Metanephros (tissue), 2 donors: ENCODE data around the gene ATP6V1G2. TPM values are rescaled to one million over a fixed set of nuclear protein-coding genes. Genes with fewer than 3 reads are reported as not detected.

Source experiments
- small RNA-seq: library from RNA; depleted of rRNA; stranded (forward); fragments of <200 nt; gene quantifications from one replicate; pipeline ENCODE3, GENCODE V24; 2014; ENCODE audit warnings: low replicate concordance
- total RNA-seq: library from RNA; depleted of rRNA; stranded (reverse); fragments of >200 nt; gene quantifications from one replicate; pipeline ENCODE4 v1.2.3, GENCODE V29; 2014

The ATP6V1G2 gene
- total RNA-seq = 2.2 TPM

DNA sequence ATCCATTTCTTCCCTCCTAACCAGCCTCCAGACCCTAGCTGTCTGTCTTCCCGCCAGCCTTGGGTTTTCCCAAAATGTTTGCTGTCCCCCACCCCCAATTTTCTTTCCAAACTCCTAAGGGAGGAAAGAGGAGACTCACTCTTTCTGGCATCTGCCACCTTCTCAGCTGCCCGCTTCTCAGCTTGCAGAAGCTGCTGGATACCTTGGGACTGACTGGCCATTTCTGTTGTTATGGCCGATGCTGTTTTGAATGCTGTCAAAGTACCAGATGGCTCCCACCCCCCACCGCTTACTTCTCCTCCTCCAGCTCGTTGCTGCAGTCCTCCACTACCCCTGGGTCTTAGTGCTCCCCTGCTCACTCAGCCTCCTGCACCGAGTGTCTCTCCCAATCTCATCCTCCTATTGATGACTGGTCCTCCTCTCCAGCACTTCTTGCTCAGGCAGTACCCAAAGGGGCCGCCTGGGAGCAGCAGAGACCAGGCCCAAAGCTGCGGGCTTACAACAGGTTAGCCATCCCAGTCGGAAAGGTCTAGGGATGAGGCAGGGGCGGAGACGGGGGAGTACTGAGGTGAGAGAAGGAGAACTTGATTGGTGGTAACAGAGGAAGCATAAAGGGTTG, at the start of gene ATP6V1G2:
ATP6V1G2 (minus strand) TSS at position 270 of the 619 bp plus-strand sequence; CDS start at position 221, 49 bp downstream.

DNA sequence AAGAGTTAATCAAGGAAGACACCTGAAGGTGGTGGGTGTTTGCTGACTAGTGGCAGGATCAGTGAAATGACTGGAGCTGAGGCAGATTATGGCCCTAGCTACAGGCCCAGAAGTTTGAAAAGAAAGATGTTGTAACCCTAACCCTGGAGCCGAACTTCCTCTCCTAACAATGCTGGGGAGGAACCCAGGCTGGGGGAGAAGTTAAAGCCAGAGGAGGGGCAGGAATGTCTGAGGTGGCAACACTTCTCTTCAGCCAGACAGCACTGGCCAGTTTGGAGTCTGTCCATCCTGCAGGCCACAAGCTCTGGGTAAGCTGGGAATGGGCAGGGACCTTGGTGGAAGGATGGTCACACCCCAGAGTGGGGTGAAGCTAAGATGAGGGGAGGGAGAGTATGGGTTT, 39.6 kb upstream of the ATP6V1G2 start, which contains the start of gene LST1:
LST1 (plus strand) TSS at position 270 of the 400 bp plus-strand sequence. CDS start 1,023 bp downstream, outside the sequence.

GRCh38 chr6:31582230-31582643, 35.8 kb upstream of the ATP6V1G2 start, which contains the start of gene LTB:
LTB (minus strand) TSS chr6:31582424; CDS start chr6:31582417, 7 bp downstream.

DNA sequence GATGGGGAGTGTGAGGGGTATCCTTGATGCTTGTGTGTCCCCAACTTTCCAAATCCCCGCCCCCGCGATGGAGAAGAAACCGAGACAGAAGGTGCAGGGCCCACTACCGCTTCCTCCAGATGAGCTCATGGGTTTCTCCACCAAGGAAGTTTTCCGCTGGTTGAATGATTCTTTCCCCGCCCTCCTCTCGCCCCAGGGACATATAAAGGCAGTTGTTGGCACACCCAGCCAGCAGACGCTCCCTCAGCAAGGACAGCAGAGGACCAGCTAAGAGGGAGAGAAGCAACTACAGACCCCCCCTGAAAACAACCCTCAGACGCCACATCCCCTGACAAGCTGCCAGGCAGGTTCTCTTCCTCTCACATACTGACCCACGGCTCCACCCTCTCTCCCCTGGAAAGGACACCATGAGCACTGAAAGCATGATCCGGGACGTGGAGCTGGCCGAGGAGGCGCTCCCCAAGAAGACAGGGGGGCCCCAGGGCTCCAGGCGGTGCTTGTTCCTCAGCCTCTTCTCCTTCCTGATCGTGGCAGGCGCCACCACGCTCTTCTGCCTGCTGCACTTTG, 29.0 kb upstream of the ATP6V1G2 start, which contains the start of gene TNF:
TNF (plus strand) TSS at position 231 of the 567 bp plus-strand sequence; CDS start at position 408, 177 bp downstream.

GRCh38 chr6:31572041-31572911, 25.9 kb upstream of the ATP6V1G2 start, which contains the start of gene LTA:
LTA (plus strand) TSS chr6:31572289; CDS start chr6:31572743, 454 bp downstream.

DNA sequence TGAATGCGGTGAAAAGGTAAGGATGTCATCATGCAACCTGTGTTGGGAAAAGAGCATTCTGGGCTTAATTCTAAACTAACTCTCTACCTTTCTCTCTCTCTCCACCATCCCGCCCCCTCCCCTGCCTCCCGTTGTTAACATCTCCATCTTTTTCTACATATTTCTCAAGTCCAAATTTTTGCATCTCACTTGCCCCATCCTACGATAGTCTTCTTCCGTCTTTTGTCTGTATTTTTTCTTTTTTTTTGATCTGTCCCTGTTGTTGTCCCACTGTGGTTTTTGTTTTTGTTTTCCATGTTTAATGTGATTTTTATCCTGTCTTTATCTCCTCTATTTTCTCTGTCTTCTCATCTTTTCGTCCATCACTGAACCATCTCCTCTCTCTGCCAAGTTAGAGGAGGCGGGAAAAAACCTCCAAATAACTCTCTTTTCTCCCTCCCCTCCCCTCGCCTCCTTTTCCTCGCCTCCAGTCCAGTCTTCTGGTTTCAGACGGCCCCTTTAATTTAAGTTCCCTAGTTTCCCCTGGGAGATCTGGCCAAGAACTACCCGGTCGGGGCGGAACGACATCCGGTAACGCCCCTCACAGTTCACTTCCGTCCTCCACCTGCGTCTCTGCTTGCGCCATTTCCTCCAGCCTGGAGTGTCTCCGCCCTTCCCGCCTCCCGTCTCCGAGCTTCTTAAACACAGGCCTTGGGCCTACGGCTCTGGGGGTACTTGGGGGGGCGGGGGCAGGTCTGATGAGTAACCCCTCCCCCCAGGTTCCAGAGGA, 734 bp upstream of the ATP6V1G2 start, which contains the start of gene NFKBIL1:
NFKBIL1 (plus strand) TSS at position 651 of the 769 bp plus-strand sequence; CDS start at position 738, 87 bp downstream.

GRCh38 chr6:31541658-31542521, 4.5 kb downstream of the ATP6V1G2 start, which contains the start of gene DDX39B:
DDX39B (minus strand) TSS chr6:31542003; CDS start chr6:31540532, 1,471 bp downstream.

DNA sequence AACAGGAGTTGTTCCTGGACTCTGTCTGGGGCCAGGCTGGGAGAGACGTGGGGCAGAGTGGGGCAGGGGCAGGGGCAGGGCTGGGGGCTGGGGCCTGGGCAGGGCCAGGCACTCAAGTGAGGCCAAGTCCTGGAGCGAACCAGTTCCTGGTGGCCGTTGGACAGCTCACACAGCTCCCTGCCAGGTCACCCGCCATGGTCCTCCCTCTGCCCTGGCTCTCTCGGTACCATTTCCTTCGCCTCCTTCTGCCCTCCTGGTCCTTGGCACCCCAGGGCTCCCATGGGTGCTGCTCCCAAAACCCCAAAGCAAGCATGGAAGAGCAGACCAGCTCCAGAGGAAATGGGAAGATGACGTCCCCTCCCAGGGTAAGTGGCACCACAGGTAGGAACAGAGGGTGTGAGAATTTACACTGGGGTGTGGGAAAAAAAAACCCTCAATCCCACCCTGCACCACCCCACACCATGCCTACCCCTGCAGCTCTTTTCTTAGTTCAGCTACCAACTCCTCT, 17.5 kb downstream of the ATP6V1G2 start, which contains the start of gene MCCD1:
MCCD1 (plus strand) TSS at position 142 of the 508 bp plus-strand sequence; CDS start at position 195, 53 bp downstream.

GRCh38 chr6:31497531-31498476, 48.6 kb downstream of the ATP6V1G2 start, which contains the start of gene MICB:
MICB (plus strand) TSS chr6:31498145; CDS start chr6:31498194, 49 bp downstream.

Small RNAs within 50 kb of the gene (small RNA-seq; reads per million reads assigned to genes)
- gene AL663061.1 (not detected), gene RF00019 (not detected), gene SNORD117 (443 reads per million, percentile 99 among the genes with 10 or more reads in this experiment), gene SNORD84 (not detected)

Other genes with a start within 250 kb of the ATP6V1G2 start
- 297 TPM for gene HLA-B, start 189.4 kb downstream of the ATP6V1G2 start, total RNA-seq
- gene MICA, start 143.0 kb downstream of the ATP6V1G2 start, total RNA-seq = 8.1 TPM
- gene MICB, start 48.5 kb downstream of the ATP6V1G2 start, total RNA-seq = 3.6 TPM
- 9.8 TPM for gene MCCD1, start 17.6 kb downstream of the ATP6V1G2 start, total RNA-seq
- 530 TPM for gene DDX39B, start 4.6 kb downstream of the ATP6V1G2 start, total RNA-seq
- 26.4 TPM for gene NFKBIL1, start 1.0 kb upstream of the ATP6V1G2 start, total RNA-seq
- gene LTA, start 25.7 kb upstream of the ATP6V1G2 start, total RNA-seq = not detected
- 0.35 TPM for gene TNF, start 29.0 kb upstream of the ATP6V1G2 start, total RNA-seq
- gene LTB, start 35.8 kb upstream of the ATP6V1G2 start, total RNA-seq = 3.1 TPM
- 12.3 TPM for gene LST1, start 39.7 kb upstream of the ATP6V1G2 start, total RNA-seq
- gene NCR3, start 46.4 kb upstream of the ATP6V1G2 start, total RNA-seq = 0.35 TPM
- 18.7 TPM for gene AIF1, start 68.6 kb upstream of the ATP6V1G2 start, total RNA-seq
- gene PRRC2A, start 74.1 kb upstream of the ATP6V1G2 start, total RNA-seq = 111 TPM
- 208 TPM for gene BAG6, start 106.1 kb upstream of the ATP6V1G2 start, total RNA-seq
- gene APOM, start 109.3 kb upstream of the ATP6V1G2 start, total RNA-seq = 24.0 TPM
- gene C6orf47, start 114.2 kb upstream of the ATP6V1G2 start, total RNA-seq = 18.3 TPM
- 16.5 TPM for gene GPANK1, start 118.4 kb upstream of the ATP6V1G2 start, total RNA-seq
- gene CSNK2B, start 119.5 kb upstream of the ATP6V1G2 start, total RNA-seq = 99.5 TPM
- gene LY6G5B, start 123.4 kb upstream of the ATP6V1G2 start, total RNA-seq = 3.3 TPM
- gene LY6G5C, start 134.5 kb upstream of the ATP6V1G2 start, total RNA-seq = 1.1 TPM
- gene ABHD16A, start 156.7 kb upstream of the ATP6V1G2 start, total RNA-seq = 56.0 TPM
- not detected for gene LY6G6F, start 160.3 kb upstream of the ATP6V1G2 start, total RNA-seq
- gene LY6G6D, start 168.7 kb upstream of the ATP6V1G2 start, total RNA-seq = not detected
- gene LY6G6C, start 175.1 kb upstream of the ATP6V1G2 start, total RNA-seq = not detected
- 4.7 TPM for gene MPIG6B, start 176.8 kb upstream of the ATP6V1G2 start, total RNA-seq
- gene DDAH2, start 182.7 kb upstream of the ATP6V1G2 start, total RNA-seq = 121 TPM
- gene CLIC1, start 189.9 kb upstream of the ATP6V1G2 start, total RNA-seq = 227 TPM
- 18.9 TPM for gene MSH5, start 193.4 kb upstream of the ATP6V1G2 start, total RNA-seq
- gene SAPCD1, start 216.0 kb upstream of the ATP6V1G2 start, total RNA-seq = 4.3 TPM
- 8.6 TPM for gene VWA7, start 230.7 kb upstream of the ATP6V1G2 start, total RNA-seq
- 38.8 TPM for gene VARS1, start 249.1 kb upstream of the ATP6V1G2 start, total RNA-seq